Small intestine (tissue), 7 donors: ENCODE measurements around the gene UBLCP1. TPM values are rescaled to one million over a fixed set of nuclear protein-coding genes. Genes with fewer than 3 reads are reported as not detected.

ENCODE experiments used
- DNase-seq, 2 donors: peaks; one replicate each; pipeline versions ENCODE4 v3.0.0 to v3.0.0-alpha.2; 2013
- FAIRE-seq: peaks from 2 replicates; lab custom pipeline; 2012; peaks lifted over from hg19 to GRCh38; lab: Jason Lieb, UNC
- H3K27ac ChIP-seq, 3 donors: one replicate each; pipeline ENCODE4 v1.5.1; 2013; ENCODE audit warnings: low read length in 2 of 3, mild to moderate bottlenecking in 2 of 3, control low read depth in 1 of 3, inconsistent platforms in 1 of 3, low read depth in 1 of 3, moderate library complexity in 1 of 3
- H3K27me3 ChIP-seq, 3 donors: one replicate each; pipeline ENCODE4 v1.6.1; 2013; ENCODE audit warnings: low read length in 3 of 3, inconsistent platforms in 1 of 3; ENCODE audit not compliant: control insufficient read depth in 3 of 3, insufficient read depth in 3 of 3
- H3K36me3 ChIP-seq, 3 donors: one replicate each; pipeline ENCODE4 v1.6.1; 2013; ENCODE audit warnings: low read length in 3 of 3, inconsistent platforms in 1 of 3, low read depth in 1 of 3, mild to moderate bottlenecking in 1 of 3, moderate library complexity in 1 of 3; ENCODE audit not compliant: control insufficient read depth in 3 of 3, insufficient read depth in 2 of 3
- H3K4me1 ChIP-seq, 3 donors: one replicate each; pipeline ENCODE4 v1.6.1; 2013; ENCODE audit warnings: low read length in 2 of 3, inconsistent platforms in 1 of 3, low read depth in 1 of 3, mild to moderate bottlenecking in 1 of 3, moderate library complexity in 1 of 3; ENCODE audit not compliant: control insufficient read depth in 3 of 3, insufficient read depth in 2 of 3
- H3K4me3 ChIP-seq, 3 donors: one replicate each; pipeline ENCODE4 v1.5.1; 2013; ENCODE audit warnings: low read length in 3 of 3, control low read depth in 1 of 3, inconsistent platforms in 1 of 3, low read depth in 1 of 3, mild to moderate bottlenecking in 1 of 3, moderate library complexity in 1 of 3
- H3K9me3 ChIP-seq, 2 donors: one replicate each; pipeline ENCODE4 v1.6.1; 2013; ENCODE audit warnings: low read depth in 1 of 2, low read length in 1 of 2; ENCODE audit not compliant: control insufficient read depth in 2 of 2, insufficient read depth in 1 of 2
- WGBS, 3 donors: extraction: QIAGEN DNeasy Blood & Tissue Kit; methylation state at CpG; one replicate each; pipeline ENCODE4 v1.1.7; 2013; 5-methylcytosine and 5-hydroxymethylcytosine counted together
- polyA plus RNA-seq, 4 donors: library from polyadenylated mRNA; stranded (reverse) in 3 of 4; unstranded in 1 of 4; fragments of 200-250 nt in 3 of 4; fragments of 120-200 nt in 1 of 4; gene quantifications; one replicate each; pipeline versions ENCODE4 v1.2.1 to v1.2.3, GENCODE V29; 2013
- donor health status: healthy with polysubstance abuse.
- donor health status: control.
- donor health status: control.
- donor health status: Bipolar disorder and iron deficiency.
- donor health status: healthy.

UBLCP1 gene
- polyA plus RNA-seq, 4 donors = 13.0 to 21.7 (median 16.0) TPM

GRCh38 chr5:159332800-159333544, 69.9 kb downstream of the UBLCP1 start:
- DNase-seq (no peak), FAIRE-seq (no peak)

GRCh38 chr5:159333545-159333925, 70.4 kb downstream of the UBLCP1 start:
- Histone ChIP-seq H3K36me3 (no peaks in the 10 kb centered on the region), H3K27me3 (peaks cover 0 to 18% (median 0%) of the 10 kb centered on the region in 3 donors), H3K4me1 (peaks cover 0 to 10% (median 0%) of the 10 kb centered on the region in 3 donors), H3K27ac (no peak overlapping the region), H3K4me3 (no peak overlapping the region), H3K9me3 (no peaks in the 10 kb centered on the region)
- WGBS, 3 donors = 45 to 75% (median 68%) methylated on average over 1 of the region's 1 CpG
- FAIRE-seq = no peak
- DNase-seq = no peak

More at GRCh38 chr5:159332800-159333544, 69.9 kb downstream of the UBLCP1 start:
- peaks cover 0 to 10% (median 0%) of the 10 kb centered on the region in 3 donors for H3K4me1 ChIP-seq
- peaks cover 0 to 21% (median 0%) of the 10 kb centered on the region in 3 donors for H3K27me3 ChIP-seq
- no peaks in the 10 kb centered on the region for H3K36me3 ChIP-seq
- no peaks in the 10 kb centered on the region for H3K9me3 ChIP-seq
- H3K27ac ChIP-seq = no peak overlapping the region
- 70 to 79% (median 76%) methylated on average over 6 of the region's 6 CpGs for WGBS, 3 donors
- no peak overlapping the region for H3K4me3 ChIP-seq

Other genes with a start within 250 kb of the UBLCP1 start
- gene EBF1, start 163.4 kb upstream of the UBLCP1 start, polyA plus RNA-seq = 1 to 10 TPM in 2 of 4 donors, under 1 TPM in 1, not detected in 1; 0.54 to 6.2 (median 1.8) TPM
- 10 to 100 TPM in 3 of 4 donors, 1 to 10 TPM in 1; 6.5 to 47.3 (median 23.1) TPM for gene RNF145, start 53.7 kb upstream of the UBLCP1 start, polyA plus RNA-seq
- under 1 TPM in 1 of 4 donors, not detected in 3; 0.07 TPM for gene IL12B, start 67.2 kb downstream of the UBLCP1 start, polyA plus RNA-seq